Erythroblast (primary cell): ENCODE data around the gene TAPT1.

Experiments used
- GATA1 ChIP-seq: IDR thresholded peaks from 2 replicates; pipeline ENCODE4 v1.6.1; 2011; ENCODE audit warnings: low read depth, mild to moderate bottlenecking, control low read depth, low read length, moderate library complexity
- POLR2A ChIP-seq: IDR thresholded peaks from 2 replicates; pipeline ENCODE4 v1.6.1; 2011; ENCODE audit warnings: mild to moderate bottlenecking, low read length

DNA sequence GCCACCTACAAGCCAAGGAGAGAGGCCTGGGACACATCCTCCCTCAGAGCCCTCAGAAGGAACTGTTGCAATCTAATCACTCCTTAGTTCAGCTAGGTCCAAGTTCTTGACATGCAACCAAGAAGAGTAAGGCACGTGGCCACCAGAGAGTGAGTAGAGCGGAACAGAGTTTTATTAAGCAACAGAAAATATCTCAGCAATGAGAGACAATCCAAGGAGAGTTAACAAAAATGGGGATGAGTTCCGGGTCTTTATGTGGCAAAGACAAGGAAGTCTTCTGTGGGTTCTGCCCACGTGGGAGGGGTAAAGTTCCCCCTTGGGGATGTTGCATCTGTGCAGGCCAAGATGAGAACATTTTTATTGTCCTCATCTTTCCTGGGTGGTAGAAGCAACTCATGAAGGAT is 104.0 kb downstream of the TAPT1 start:
- no peak for TF ChIP-seq POLR2A
- TF ChIP-seq GATA1: no peak
